ENCODE data around the gene FHIP1A.

DNA sequence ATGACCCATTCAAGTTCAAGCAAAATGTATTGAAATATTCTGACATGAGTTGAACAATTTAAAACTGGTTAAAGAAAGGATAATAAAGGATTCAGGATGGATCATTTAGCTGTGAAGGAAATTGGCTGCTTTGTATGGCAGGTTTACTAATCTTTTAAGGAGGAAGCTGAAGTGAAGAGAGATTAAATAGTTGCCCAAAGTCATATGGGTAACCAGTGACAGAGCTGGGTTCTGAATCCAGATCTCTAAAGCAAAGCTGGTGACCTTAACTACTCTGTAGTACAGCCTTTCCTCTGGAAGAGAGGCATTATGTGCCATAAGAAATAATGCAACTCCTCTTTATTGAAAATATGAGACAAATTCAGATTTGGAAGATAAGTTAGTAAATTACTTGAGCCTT lies 22.8 kb downstream of the FHIP1A start:
- TF ChIP-seq, protein P1, sequence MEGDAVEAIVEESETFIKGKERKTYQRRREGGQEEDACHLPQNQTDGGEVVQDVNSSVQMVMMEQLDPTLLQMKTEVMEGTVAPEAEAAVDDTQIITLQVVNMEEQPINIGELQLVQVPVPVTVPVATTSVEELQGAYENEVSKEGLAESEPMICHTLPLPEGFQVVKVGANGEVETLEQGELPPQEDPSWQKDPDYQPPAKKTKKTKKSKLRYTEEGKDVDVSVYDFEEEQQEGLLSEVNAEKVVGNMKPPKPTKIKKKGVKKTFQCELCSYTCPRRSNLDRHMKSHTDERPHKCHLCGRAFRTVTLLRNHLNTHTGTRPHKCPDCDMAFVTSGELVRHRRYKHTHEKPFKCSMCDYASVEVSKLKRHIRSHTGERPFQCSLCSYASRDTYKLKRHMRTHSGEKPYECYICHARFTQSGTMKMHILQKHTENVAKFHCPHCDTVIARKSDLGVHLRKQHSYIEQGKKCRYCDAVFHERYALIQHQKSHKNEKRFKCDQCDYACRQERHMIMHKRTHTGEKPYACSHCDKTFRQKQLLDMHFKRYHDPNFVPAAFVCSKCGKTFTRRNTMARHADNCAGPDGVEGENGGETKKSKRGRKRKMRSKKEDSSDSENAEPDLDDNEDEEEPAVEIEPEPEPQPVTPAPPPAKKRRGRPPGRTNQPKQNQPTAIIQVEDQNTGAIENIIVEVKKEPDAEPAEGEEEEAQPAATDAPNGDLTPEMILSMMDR (IDR thresholded peaks at IDR 0.05), result no peak
- no peak for TF ChIP-seq POLR2A (IDR thresholded peaks at IDR 0.05)

All from adrenal gland (tissue), 5 donors.